GM12878 (cell line): ENCODE results near the gene CASS4. TPM values are rescaled to one million over a fixed set of nuclear protein-coding genes. Genes with fewer than 3 reads are reported as not detected.

Experiments used
- ATAC-seq: fragments of 200-7000 bp; cut with Tn5 transposase; 3 replicates; pipeline ENCODE4 v1.9.1; 2020; ENCODE audit warnings: mild to moderate bottlenecking, moderate library complexity
- BruUV-seq: library from RNA; stranded (reverse); fragments of 400-500 nt; replicated peaks from 2 replicates; lab custom pipeline; 2021; lab: Mats Ljungman, UMichigan
- CTCF ChIA-PET: fragments of 300-600 bp; sonication (Branson Sonifier 250); formaldehyde crosslinking; extraction: SDS; loops from one replicate; lab custom pipeline; 2021; ENCODE audit warnings: inconsistent platforms; lab: Yijun Ruan, JAX
- POLR2A ChIA-PET: fragments of 350-600 bp; formaldehyde crosslinking; extraction: SDS; loops from one replicate; lab custom pipeline; 2021; ENCODE audit warnings: inconsistent platforms; lab: Charles Lee
- RAD21 ChIA-PET: fragments of 300-600 bp; sonication (Branson Sonifier 250); formaldehyde crosslinking; loops from one replicate; lab custom pipeline; 2023; ENCODE audit warnings: antibody characterized with exemption; ENCODE audit not compliant: unreplicated experiment; lab: Charles Lee
- SMC1A ChIA-PET: fragments of 300-600 bp; sonication (Branson Sonifier 250); formaldehyde crosslinking; loops from one replicate; lab custom pipeline; 2023; ENCODE audit not compliant: unreplicated experiment, uncharacterized antibody; lab: Charles Lee
- DNase-seq: peaks from one replicate; pipeline ENCODE4 v3.0.0-alpha.2; 2011; ENCODE audit warnings: low read depth, low spot score
- FAIRE-seq: peaks from 3 replicates; lab custom pipeline; 2011; peaks lifted over from hg19 to GRCh38; lab: Jason Lieb, UNC
- H2AFZ ChIP-seq: 2 replicates; pipeline ENCODE4 v1.6.0; 2011; ENCODE audit warnings: low read depth, low read length, control low read depth; ENCODE audit not compliant: control insufficient read depth
- H3K27ac ChIP-seq: 2 replicates; pipeline ENCODE4 v1.5.1; 2011; ENCODE audit warnings: control low read depth; ENCODE audit not compliant: control insufficient read depth, insufficient read depth
- H3K27me3 ChIP-seq, 2 experiments: replicated peaks in 1 of 2; 2 replicates each; pipeline versions ENCODE4 v1.6.0 to v1.6.1; 2011; ENCODE audit warnings: low read length in 1 of 2; ENCODE audit not compliant: control insufficient read depth in 2 of 2, insufficient read depth in 2 of 2
- H3K36me3 ChIP-seq, 2 experiments: 2 replicates each; pipeline ENCODE4 v1.5.1; 2011; ENCODE audit warnings: low read length in 1 of 2; ENCODE audit not compliant: control insufficient read depth in 2 of 2, insufficient read depth in 2 of 2
- H3K4me1 ChIP-seq: 2 replicates; pipeline ENCODE4 v1.6.1; 2011; ENCODE audit warnings: mild to moderate bottlenecking, low read length, moderate library complexity, mixed read lengths; ENCODE audit not compliant: control insufficient read depth, insufficient read depth
- H3K4me2 ChIP-seq: 2 replicates; pipeline ENCODE4 v1.6.0; 2011; ENCODE audit warnings: control low read depth; ENCODE audit not compliant: control insufficient read depth, insufficient read depth
- H3K4me3 ChIP-seq: fragments of 200-600 bp; sonication (generic); 2 replicates; pipeline ENCODE4 v1.5.1; 2016
- H3K79me2 ChIP-seq: 2 replicates; pipeline ENCODE4 v1.6.0; 2011; ENCODE audit warnings: low read length; ENCODE audit not compliant: control insufficient read depth, insufficient read depth
- H3K9ac ChIP-seq: 2 replicates; pipeline ENCODE4 v1.8.0; 2011; ENCODE audit warnings: low read length, control low read depth, mixed read lengths; ENCODE audit not compliant: control insufficient read depth, insufficient read depth
- H3K9me3 ChIP-seq: replicated peaks from 3 replicates; pipeline ENCODE4 v1.5.1; 2011; ENCODE audit warnings: mild to moderate bottlenecking, low read length; ENCODE audit not compliant: control insufficient read depth, insufficient read depth
- H4K20me1 ChIP-seq: 2 replicates; pipeline ENCODE4 v1.6.0; 2011; ENCODE audit not compliant: control insufficient read depth, insufficient read depth
- CBX5 ChIP-seq: sonication (generic); IDR thresholded peaks from 2 replicates; pipeline ENCODE4 v1.6.1; 2016; ENCODE audit warnings: low read depth, moderate library complexity, mild to moderate bottlenecking, inconsistent platforms
- CHD4 ChIP-seq: fragments of 200-600 bp; sonication (generic); IDR thresholded peaks from 2 replicates; pipeline ENCODE4 v1.6.1; 2016; ENCODE audit warnings: mild to moderate bottlenecking
- POLR2AphosphoS5 ChIP-seq: IDR thresholded peaks from 2 replicates; pipeline ENCODE4 v1.6.1; 2011; ENCODE audit warnings: mild to moderate bottlenecking, low read length, inconsistent platforms
- POU2F2 ChIP-seq: IDR thresholded peaks from 3 replicates; pipeline ENCODE4 v1.6.1; 2011; ENCODE audit warnings: low read depth, mild to moderate bottlenecking, low read length, borderline replicate concordance
- RCOR1 ChIP-seq: conservative IDR thresholded peaks from 2 replicates; pipeline ENCODE4 v1.6.1; 2012; ENCODE audit warnings: low read depth, low read length, improper control_type of control experiment
- SP1 ChIP-seq: IDR thresholded peaks from one replicate; pipeline ENCODE4 v1.6.1; 2011; ENCODE audit warnings: low read depth, low read length
- SREBF2 ChIP-seq: IDR thresholded peaks from 2 replicates; pipeline ENCODE4 v1.6.1; 2012; ENCODE audit warnings: mild to moderate bottlenecking, low read length
- SRF ChIP-seq, 2 experiments: IDR thresholded peaks; 2 replicates each; pipeline ENCODE4 v1.6.1; 2011; ENCODE audit warnings: low read depth in 2 of 2, low read length in 2 of 2, mild to moderate bottlenecking in 1 of 2, moderate library complexity in 1 of 2
- STAT3 ChIP-seq: IDR thresholded peaks from 2 replicates; pipeline ENCODE4 v1.6.1; 2011; ENCODE audit warnings: low read depth, low read length, improper control_type of control experiment
- ZNF274 ChIP-seq: IDR thresholded peaks from one replicate; pipeline ENCODE4 v1.8.0; 2011; ENCODE audit not compliant: insufficient read length, insufficient read depth
- ZNF384 ChIP-seq: IDR thresholded peaks from 2 replicates; pipeline ENCODE4 v1.6.1; 2012; ENCODE audit warnings: low read depth, mild to moderate bottlenecking, low read length, improper control_type of control experiment, borderline replicate concordance
- ZSCAN29 ChIP-seq: fragments of 450-650 bp; IDR thresholded peaks from 2 replicates; pipeline ENCODE4 v1.6.1; 2017; ENCODE audit warnings: mild to moderate bottlenecking, moderate library complexity
- WGBS: methylation state at CpG from one replicate; pipeline ENCODE4 v1.1.6; 2016; ENCODE audit warnings: low lambda C conversion rate; ENCODE audit not compliant: insufficient replicate concordance, insufficient coverage; ENCODE audit errors: missing lambda C conversion rate; 5-methylcytosine and 5-hydroxymethylcytosine counted together
- in situ Hi-C: fragments of 300-500 bp; cut with MboI; formaldehyde crosslinking; loops from 9 replicates; pipeline ENCODE4 v1.14.3; 2018; ENCODE audit warnings: mixed read lengths
- intact Hi-C: fragments of 100-400 bp; cut with micrococcal nuclease; formaldehyde crosslinking; loops from one replicate; pipeline ENCODE4 v1.14.2; 2022; ENCODE audit not compliant: unreplicated experiment
- polyA plus RNA-seq, 11 experiments: library from polyadenylated mRNA; depleted of rRNA in 4 of 11; unstranded in 6 of 11; stranded (reverse) in 5 of 11; fragments of >200 nt; fragmentation: Nextera tagmentation in 4 of 11; fragmentation: Illumina TruSeq in 1 of 11; extraction: Ambion mirVana in 4 of 11; extraction: Trizol in 1 of 11; gene quantifications; 1 replicate in 1 of 11; 2 replicates in 10 of 11; pipeline versions ENCODE4 v1.2.1 to v1.2.3, GENCODE V29; 2011 to 2016; ENCODE audit warnings: inconsistent platforms in 2 of 11, missing spikeins in 2 of 11, low read depth in 1 of 11
- total RNA-seq, 4 experiments: library from RNA; depleted of rRNA in 3 of 4; stranded (reverse); fragments of >200 nt in 3 of 4; fragmentation: Illumina TruSeq in 1 of 4; extraction: Trizol in 1 of 4; gene quantifications; 2 replicates each; pipeline versions ENCODE4 v1.2.1 to v1.2.3, GENCODE V29; 2013 to 2021
- TF ChIP-seq, protein P1 (sequence below): fragments of 450-650 bp; IDR thresholded peaks from 2 replicates; pipeline ENCODE4 v1.6.1; 2018; ENCODE audit warnings: mild to moderate bottlenecking, low read depth, moderate library complexity; ENCODE audit not compliant: partially characterized antibody
- TF ChIP-seq, protein P2 (sequence below): IDR thresholded peaks from 2 replicates; pipeline ENCODE4 v1.6.1; 2012; ENCODE audit warnings: low read length, inconsistent platforms
- TF ChIP-seq, protein P3 (sequence below): IDR thresholded peaks from 2 replicates; pipeline ENCODE4 v1.6.1; 2011; ENCODE audit warnings: borderline replicate concordance, low read depth, mild to moderate bottlenecking, moderate library complexity, mixed read lengths, low read length; ENCODE audit not compliant: insufficient read depth; ENCODE audit errors: extremely low read length

Gene CASS4
- total and polyA plus RNA-seq, 10 of the 15 experiments (the other 5 are each of a cell fraction or from before 2014, with no cell fraction given), result 0.04 to 0.24 (median 0.11) TPM; not detected in 1

DNA sequence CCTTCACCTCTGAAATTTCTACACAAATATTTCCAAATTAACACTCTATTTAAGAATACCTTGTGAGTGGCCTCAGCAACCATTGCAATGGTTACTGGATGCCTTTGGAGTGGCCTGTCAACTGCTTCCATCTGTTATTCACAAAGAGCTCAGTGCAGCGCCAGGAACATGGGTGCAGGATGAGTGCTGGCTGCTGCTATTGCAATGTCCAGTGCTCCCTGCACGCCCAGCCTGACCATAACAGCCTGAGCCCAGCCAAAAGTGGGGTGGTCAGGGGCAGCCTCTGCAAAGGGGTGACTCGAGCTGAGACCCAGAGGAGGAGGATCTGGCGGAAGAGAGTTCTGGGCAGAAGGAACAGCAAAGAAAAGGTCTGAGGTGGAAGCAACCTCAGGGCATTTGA lies 18.4 kb downstream of the CASS4 start:
- no peaks in the 10 kb centered on the region for H3K9me3 ChIP-seq
- no peak for DNase-seq

More for the DNA sequence above, 18.4 kb downstream of the CASS4 start:
- Histone ChIP-seq H3K4me2 (no peak overlapping the region), H3K27ac (no peak overlapping the region), H3K4me1 (peaks cover 10% of the 10 kb centered on the region), H3K27me3 (no peaks in the 10 kb centered on the region), H3K4me3 (no peak overlapping the region), H3K9ac (no peak overlapping the region), H4K20me1 (no peaks in the 10 kb centered on the region), H2AFZ (no peak overlapping the region), H3K36me3 (no peaks in the 10 kb centered on the region), H3K79me2 (no peaks in the 10 kb centered on the region)
- ChIA-PET POLR2A (no interaction called here), CTCF (no interaction called here), RAD21 (no interaction called here), SMC1A (interaction anchor here (1.9 kb wide), 1 partner anchor 9 kb away, joined by 5 read pairs; no protein-coding TSS in a partner anchor)
- BruUV-seq, result no TSS peak
- FAIRE-seq, result no peak
- ATAC-seq, result no peak
- WGBS, result 58% methylated on average over 4 of the region's 4 CpGs
- intact Hi-C loops, result no loop called here
- in situ Hi-C loops, result no loop called here
- TF ChIP-seq SRF (IDR thresholded peaks at IDR 0.05; ENCODE audit: low read depth in 2 of 2, low read length in 2 of 2) (no peak), CBX5 (no peak), STAT3 (no peak), ZNF274 (no peak), ZSCAN29 (no peak), SREBF2 (no peak), POU2F2 (no peak), RCOR1 (no peak), SP1 (no peak), ZNF384 (no peak), CHD4 (no peak), POLR2AphosphoS5 (no peak)
- TF ChIP-seq, protein P1, sequence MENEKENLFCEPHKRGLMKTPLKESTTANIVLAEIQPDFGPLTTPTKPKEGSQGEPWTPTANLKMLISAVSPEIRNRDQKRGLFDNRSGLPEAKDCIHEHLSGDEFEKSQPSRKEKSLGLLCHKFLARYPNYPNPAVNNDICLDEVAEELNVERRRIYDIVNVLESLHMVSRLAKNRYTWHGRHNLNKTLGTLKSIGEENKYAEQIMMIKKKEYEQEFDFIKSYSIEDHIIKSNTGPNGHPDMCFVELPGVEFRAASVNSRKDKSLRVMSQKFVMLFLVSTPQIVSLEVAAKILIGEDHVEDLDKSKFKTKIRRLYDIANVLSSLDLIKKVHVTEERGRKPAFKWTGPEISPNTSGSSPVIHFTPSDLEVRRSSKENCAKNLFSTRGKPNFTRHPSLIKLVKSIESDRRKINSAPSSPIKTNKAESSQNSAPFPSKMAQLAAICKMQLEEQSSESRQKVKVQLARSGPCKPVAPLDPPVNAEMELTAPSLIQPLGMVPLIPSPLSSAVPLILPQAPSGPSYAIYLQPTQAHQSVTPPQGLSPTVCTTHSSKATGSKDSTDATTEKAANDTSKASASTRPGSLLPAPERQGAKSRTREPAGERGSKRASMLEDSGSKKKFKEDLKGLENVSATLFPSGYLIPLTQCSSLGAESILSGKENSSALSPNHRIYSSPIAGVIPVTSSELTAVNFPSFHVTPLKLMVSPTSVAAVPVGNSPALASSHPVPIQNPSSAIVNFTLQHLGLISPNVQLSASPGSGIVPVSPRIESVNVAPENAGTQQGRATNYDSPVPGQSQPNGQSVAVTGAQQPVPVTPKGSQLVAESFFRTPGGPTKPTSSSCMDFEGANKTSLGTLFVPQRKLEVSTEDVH, result no peak
- TF ChIP-seq, protein P2, sequence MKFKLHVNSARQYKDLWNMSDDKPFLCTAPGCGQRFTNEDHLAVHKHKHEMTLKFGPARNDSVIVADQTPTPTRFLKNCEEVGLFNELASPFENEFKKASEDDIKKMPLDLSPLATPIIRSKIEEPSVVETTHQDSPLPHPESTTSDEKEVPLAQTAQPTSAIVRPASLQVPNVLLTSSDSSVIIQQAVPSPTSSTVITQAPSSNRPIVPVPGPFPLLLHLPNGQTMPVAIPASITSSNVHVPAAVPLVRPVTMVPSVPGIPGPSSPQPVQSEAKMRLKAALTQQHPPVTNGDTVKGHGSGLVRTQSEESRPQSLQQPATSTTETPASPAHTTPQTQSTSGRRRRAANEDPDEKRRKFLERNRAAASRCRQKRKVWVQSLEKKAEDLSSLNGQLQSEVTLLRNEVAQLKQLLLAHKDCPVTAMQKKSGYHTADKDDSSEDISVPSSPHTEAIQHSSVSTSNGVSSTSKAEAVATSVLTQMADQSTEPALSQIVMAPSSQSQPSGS, result no peak
- TF ChIP-seq, protein P3, sequence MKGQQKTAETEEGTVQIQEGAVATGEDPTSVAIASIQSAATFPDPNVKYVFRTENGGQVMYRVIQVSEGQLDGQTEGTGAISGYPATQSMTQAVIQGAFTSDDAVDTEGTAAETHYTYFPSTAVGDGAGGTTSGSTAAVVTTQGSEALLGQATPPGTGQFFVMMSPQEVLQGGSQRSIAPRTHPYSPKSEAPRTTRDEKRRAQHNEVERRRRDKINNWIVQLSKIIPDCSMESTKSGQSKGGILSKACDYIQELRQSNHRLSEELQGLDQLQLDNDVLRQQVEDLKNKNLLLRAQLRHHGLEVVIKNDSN, result no peak
